22Rv1 (cell line): Measurements from ENCODE around the gene ISM1.
A peak's percentile ranks its signal among the peaks of the same experiment; 100 is the strongest.

Source experiments
- H3K27ac ChIP-seq: fragments of 450-650 bp; 2 replicates; pipeline ENCODE4 v1.5.1; 2017
- CTCF ChIP-seq: fragments of 450-650 bp; IDR thresholded peaks from 2 replicates; pipeline ENCODE4 v1.5.1; 2017; ENCODE audit warnings: mild to moderate bottlenecking
- ZFX ChIP-seq: fragments of 450-650 bp; IDR thresholded peaks from 2 replicates; pipeline ENCODE4 v1.6.1; 2017; ENCODE audit warnings: antibody characterized with exemption, borderline replicate concordance

Gene ISM1

GRCh38 chr20:13299401-13299800 lies 78.3 kb downstream of the ISM1 start:
- H3K27ac ChIP-seq: no peak overlapping the region
- no peak for TF ChIP-seq ZFX
- no peak for TF ChIP-seq CTCF

GRCh38 chr20:13301596-13301995 lies 80.5 kb downstream of the ISM1 start:
- TF ChIP-seq CTCF: no peak
- TF ChIP-seq ZFX: no peak
- H3K27ac ChIP-seq: no peak overlapping the region

- no peak overlapping the region for H3K27ac ChIP-seq
- TF ChIP-seq ZFX: no peak
- peak; percentile 84 for TF ChIP-seq CTCF
Observed at GRCh38 chr20:13302647-13303450, 81.8 kb downstream of the ISM1 start.

- no peak overlapping the region for H3K27ac ChIP-seq
- TF ChIP-seq ZFX: no peak
- TF ChIP-seq CTCF: no peak
Observed at GRCh38 chr20:13305284-13305683, 84.2 kb downstream of the ISM1 start.

- H3K27ac ChIP-seq: no peak overlapping the region
- TF ChIP-seq ZFX (no peak), CTCF (no peak)
Observed at GRCh38 chr20:13307562-13308163, 86.6 kb downstream of the ISM1 start.

GRCh38 chr20:13312300-13312699 lies 91.2 kb downstream of the ISM1 start:
- no peak overlapping the region for H3K27ac ChIP-seq
- TF ChIP-seq CTCF (no peak), ZFX (no peak)

- TF ChIP-seq CTCF (no peak), ZFX (no peak)
- H3K27ac ChIP-seq: no peak overlapping the region
Observed at GRCh38 chr20:13313201-13313600, 92.1 kb downstream of the ISM1 start.
